Cerebellar cortex (tissue), 1 donor: Measurements from ENCODE around the gene RNPS1.

ENCODE experiments used
- DNase-seq: peaks from one replicate; pipeline ENCODE4 v3.0.0-alpha.2; 2015; ENCODE audit warnings: low spot score

RNPS1 gene

DNA sequence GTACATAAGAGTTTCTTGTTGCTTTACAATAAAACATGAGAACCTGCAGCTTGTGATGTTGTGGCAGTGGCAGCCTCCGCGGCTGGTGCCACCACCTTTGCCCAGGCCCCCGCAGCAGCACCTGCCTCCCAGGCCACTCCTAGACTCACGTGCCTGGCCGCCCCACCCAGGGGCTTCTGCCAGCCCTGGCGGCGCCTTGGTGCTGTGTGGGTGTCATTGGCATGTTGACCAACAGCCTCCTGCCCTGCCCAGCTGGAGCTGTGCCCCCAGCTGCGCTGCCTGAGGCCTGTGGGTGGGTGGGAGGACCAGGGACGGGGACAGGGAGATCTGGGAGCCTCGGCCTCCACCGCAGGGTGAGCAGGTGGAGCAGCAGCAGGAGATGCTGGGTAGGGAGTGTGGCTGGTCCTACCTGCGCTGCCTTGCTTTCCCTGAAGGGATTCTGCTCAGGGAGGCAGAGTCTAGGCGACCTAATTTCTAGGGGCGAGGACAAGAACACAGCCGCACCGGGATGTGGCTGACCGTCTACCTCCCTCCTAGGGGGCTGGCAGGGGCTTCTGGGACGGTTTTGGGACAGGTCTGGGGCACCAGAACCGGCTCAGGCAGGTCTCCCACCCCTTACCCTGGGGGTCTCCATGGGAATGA is 32.1 kb downstream of the RNPS1 start:
- DNase-seq = peak; percentile 27

DNA sequence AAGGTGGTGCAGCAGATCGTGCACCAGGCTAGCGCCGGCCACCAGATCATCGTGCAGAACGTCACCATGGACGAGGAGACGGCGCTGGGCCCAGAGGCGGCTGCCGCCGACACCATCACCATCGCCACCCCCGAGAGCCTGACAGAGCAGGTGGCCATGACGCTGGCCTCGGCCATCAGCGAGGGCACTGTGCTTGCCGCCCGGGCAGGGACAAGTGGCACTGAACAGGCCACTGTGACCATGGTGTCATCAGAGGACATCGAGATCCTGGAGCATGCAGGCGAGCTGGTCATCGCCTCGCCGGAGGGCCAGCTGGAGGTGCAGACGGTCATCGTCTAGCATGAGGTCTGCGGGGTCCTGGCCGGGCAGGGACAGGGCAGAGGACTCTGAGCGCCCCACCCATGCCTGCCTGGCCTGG is 32.7 kb downstream of the RNPS1 start:
- no peak for DNase-seq

DNA sequence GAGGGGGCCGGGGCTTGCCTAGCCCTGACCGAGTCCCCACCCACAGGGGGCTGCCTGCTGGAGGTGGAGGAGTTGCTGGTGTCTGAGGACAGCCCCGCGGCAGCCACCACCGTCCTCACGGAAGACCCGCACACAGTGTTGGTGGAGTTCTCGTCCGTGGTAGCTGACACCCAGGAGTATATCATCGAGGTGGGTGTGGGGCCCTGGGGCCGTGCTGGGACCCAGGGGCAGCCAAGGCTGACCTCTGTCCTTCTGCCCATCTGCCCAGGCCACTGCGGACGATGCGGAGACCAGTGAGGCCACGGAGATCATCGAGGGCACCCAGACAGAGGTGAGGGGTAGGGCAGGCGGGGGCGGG is 33.1 kb downstream of the RNPS1 start:
- no peak for DNase-seq

DNA sequence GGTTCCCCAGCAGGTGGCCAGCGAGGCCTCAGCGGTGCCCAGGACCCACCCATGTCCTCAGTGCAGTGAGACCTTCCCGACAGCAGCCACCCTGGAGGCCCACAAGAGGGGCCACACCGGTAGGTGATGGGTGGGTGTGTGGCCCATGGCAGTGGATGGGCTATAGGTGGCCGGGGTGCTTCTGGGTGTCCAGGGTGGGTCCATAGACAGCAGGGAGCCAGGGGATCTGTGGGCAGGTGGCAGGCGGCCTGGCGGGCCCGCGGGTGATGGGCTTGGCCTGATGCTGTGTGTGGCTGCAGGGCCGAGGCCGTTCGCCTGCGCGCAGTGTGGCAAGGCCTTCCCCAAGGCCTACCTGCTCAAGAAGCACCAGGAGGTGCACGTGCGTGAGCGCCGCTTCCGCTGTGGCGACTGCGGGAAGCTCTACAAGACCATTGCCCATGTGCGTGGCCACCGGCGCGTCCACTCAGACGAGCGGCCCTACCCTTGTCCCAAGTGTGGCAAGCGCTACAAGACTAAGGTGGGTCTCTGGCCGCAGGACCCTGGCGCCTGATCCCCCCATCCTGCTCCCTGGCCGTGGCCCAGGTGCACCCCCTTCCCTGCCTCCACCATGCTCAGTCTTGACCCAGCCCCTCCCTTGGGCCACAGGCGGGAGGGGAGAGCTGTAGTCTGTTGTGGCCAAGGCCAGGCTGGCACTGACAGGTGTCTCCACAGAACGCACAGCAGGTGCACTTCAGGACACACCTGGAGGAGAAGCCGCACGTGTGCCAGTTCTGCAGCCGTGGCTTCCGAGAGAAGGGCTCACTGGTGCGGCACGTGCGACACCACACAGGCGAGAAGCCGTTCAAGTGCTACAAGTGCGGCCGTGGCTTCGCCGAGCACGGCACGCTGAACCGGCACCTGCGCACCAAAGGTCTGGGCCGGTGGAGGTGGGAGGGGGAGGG is 33.8 kb downstream of the RNPS1 start:
- DNase-seq = no peak

DNA sequence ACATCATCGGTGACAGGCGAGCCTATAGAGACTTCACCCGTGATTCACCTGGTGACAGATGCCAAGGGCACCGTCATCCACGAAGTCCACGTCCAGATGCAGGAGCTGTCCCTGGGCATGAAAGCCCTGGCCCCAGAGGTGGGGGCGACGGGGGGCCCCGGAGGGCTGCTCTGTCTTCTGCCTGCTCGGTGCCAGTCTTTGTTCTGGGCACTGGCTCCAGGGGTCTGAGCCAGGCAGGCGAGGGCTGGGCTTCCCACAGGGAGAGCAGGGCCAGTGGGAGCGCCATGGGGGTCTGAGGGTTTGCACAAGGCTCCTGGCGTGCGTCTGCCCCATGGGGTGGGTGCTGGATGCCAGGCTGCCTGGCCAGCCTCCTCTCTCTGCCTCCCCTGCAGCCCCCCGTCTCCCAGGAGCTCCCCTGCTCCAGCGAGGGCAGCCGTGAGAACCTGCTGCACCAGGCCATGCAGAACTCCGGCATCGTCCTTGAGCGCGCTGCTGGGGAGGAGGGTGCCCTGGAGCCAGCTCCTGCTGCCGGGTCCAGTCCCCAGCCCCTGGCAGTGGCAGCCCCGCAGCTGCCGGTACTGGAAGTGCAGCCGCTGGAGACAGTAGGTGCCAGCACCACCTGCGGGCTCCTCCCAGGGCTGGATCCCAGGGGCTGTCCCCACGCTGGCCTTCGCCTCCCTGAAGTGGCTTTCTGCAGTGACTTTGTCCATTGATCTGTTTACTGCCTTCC is 34.7 kb downstream of the RNPS1 start:
- no peak for DNase-seq

DNA sequence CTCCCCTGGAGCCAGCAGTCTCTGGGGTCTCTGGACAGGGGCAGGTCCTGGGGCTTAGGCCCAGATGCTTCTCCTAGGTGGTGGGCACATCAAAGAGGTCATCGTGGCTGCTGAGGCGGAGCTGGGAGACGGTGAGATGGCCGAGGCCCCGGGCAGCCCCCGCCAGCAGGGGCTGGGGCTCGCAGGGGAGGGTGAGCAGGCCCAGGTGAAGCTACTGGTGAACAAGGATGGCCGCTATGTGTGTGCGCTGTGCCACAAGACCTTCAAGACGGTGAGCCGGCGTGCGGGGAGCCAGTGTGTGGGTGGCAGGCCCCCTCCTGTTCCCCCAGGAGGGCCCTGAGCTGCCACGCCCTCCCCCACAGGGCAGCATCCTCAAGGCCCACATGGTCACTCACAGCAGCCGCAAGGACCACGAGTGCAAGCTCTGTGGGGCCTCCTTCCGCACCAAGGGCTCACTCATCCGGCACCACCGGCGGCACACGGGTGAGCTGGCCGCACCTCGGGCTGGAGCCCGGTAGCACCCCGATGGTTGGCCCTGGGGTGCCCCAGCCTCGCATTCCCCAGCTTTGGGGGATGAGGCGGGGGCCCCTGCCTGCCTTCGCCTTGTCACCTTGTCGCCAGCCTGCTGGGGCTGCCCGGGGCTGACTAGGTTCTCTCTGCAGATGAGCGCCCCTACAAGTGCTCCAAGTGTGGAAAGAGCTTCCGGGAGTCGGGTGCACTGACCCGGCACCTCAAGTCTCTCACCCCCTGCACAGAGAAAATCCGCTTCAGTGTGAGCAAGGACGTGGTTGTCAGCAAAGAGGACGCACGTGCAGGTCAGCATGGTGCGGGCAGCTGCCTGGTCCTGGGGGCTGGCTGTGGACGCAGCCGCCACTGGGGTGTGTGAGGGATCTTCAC is 35.6 kb downstream of the RNPS1 start:
- no peak for DNase-seq

DNA sequence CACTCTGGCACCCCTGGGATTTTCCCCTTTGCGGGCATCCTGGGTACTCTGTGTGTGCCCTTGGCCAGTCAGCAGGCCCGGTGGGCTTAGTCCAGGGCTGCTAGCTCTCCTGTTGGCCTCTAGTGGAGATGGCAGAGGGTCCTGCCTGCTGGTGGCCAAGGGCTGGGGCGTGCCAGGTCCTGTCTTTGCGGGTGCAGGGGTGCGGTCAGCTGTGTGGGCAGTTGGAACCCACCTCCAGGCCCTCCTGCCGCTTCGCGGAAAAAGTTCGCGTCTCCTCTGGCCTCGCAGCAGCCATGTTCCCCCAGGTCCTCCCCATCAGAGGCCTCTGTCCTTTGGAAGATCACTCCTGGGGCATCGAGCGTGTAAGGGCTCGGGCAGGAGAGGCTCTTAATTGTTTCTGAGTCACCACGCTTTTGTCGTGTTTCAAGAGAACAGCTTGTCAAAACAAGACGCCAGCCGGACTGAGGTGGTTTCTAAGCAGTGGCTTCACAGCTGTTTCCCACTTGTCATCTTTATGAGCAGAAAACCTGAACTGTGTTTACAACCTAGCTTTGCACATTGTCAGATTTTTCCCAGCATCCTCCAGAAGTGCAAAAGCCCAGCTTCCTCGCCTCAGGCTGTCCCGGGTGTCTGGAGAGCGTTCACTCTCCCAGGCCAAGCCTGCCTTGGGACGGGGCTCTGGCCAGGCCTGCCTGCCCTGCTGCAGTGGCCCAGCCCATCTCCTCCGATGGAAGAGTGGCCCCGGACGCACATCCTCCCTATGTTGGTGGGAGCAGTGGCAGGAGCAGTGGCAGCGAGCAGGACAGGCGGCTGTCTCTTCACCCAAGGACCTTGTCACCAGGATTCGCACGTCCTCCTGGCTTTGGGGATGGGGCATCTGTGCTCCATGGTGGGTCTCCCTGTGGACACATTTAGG is 36.7 kb downstream of the RNPS1 start:
- DNase-seq = no peak

DNA sequence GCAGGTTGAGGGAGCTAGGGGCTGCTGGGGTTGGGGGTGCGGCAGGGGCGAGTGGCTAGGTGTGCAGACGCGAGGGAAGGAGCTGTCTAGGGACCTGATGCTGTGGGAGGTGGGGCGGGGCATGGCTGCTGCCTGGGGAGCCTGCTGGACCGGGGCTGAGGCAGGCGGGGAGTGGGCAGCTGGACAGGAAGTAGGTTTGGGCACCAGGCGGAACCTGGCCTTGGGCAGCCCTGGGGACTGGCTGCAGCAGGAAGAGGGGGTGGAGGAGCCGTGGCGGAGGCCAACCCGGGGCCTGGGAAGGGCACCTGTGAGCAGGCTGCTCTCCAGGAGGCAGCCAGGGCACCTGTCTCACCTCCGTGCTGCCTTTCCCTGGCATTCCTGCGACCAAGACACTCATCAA is 37.5 kb downstream of the RNPS1 start:
- no peak for DNase-seq

DNA sequence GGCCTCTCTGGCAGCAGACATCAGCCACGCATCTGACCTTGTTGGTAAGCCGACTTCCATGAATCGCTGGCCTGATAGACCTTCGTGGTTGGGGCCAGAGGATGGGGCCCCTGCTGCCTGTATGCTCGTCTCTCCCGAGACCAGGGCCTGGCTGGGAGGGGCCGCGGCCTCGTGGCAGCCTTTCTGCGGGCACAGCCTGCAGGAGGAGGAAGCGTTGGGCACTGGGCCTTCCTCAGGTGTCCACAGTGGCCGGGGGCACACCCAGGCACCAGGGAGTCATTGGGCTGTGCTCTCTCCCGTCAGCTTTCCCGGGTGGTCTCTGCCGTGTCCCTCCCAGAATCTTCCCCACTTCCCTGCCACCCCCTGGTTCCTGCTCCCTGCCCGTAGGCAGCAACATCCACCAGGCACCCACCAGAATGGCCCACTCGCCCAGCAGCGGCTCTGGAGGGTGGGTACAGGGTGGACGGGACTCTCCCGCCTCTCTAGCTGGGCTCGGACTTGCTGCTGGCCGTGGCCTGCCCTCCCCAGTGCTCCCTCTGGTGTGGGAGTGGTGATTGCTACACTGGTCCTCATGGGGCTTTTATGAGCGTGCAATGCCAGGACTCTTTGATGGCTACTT is 38.2 kb downstream of the RNPS1 start:
- DNase-seq = no peak

DNA sequence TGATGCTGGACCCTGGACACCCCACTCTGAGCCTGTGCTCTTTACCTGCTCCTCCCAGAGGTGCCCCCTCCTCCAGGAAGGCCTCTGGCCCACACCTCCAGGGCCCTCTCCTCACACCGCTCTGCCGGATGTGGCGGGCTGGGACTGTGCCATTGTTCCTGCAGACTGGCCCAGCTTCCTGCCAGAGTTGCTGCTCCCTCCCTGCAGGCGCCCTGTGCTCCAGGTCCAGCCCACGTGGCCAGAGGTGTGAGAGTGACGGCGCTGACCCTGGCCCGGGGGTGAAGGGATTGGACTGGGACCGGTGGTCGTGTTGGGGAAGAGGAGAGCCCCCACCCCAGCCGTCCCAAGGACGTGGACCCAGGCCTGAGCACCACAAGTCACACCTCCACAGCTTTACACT is 38.8 kb downstream of the RNPS1 start:
- no peak for DNase-seq

DNA sequence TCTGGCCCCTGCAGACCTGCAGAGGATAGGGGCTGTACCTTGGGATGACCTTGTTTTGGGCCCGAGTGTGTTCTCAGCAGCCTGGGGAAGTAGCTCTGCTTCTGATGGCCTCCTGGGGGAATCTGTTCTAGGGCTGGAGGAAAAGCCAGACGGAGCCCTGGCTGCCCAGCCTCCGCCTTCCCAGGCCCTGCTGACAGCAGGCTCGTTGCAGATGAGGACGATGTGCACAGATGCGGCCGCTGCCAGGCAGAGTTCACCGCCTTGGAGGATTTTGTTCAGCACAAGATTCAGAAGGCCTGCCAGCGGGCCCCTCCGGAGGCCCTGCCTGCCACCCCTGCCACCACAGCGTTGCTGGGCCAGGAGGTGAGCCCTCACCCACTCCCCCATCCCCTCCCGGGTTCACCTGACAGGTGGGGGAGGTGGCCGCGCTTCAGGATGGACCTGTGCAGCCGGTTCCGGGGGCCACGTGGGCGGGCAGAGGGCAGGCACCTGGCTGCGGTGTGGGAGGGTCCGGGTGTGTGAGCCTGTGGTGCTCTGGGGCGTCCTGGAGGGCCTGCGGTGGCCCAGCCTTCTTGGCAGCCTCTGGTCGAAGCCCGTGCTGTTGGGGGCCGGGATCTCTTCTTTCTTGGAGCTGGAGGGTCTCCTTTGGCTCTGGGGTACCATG is 39.6 kb downstream of the RNPS1 start:
- no peak for DNase-seq

DNA sequence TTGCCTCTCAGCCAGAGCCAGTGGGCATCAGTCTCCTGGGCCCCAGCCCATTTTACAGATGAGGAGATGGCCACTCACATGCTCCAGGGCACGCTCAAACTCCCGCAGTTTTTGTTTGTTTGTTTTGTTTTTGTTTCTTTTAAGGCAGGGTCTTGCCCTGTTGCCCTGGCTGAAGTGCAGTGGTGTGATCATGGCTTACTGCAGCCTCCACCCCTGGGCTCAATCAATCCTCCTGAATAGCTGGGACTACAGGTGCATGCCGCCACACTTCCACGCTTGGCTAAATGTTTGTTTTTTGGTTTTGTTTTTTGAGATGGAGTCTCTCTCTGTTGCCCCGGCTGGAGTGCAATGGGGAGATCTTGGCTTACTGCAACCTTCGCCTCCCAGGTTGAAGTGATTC is 41.0 kb downstream of the RNPS1 start:
- DNase-seq = no peak

DNA sequence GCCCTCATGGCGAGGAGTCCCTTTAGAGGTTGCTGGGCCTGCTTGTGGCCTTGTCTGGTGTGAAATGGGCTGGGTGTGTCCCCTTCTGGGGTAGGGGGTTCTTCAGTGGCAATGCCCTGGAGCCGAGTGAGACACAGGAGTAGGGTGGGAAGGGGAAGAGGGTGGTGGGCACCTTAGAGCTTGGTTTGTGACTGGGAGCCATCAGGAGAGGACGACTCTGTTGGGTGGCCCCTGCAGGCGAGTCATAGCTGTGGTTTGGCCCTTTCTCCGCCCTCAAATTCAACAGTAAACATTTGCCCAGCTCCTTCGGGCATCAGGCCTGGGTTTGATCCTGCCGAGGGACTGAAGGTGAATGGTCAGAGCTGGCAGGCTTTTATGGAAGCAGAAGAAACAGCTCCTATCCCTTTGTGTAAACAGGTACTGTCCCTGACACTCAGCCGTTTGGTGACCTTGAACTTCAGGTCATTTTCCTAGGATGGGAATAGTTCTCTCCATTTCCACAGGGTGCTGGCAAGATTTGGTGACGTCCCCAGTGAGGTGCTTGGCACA is 41.6 kb downstream of the RNPS1 start:
- DNase-seq = no peak

DNA sequence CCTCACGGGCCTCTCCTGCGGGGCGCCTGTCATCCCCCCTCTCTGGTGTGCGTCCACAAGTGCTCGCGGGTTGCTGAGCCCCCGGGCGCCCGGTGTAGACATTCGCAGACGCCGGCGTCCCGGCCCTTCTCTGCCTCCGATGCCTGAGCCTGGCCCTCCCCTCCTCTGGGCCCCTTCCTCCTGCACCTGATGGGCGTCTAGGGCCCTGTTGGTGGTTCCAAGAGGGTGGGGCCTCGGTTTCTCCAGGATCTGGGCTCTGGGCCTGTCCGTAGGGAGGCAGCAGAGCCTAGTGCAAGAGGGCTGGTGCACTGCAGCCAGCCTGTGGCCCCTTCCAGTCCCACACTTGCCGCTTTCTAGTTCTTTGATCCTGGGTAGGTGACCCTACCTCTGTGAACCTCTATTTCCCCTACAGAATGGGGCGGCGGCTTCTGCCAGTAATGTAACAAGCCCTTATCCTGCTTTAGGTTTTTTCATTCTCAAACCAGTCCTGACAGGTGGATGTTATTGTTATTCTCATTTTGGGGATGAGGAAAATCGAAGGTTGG is 43.9 kb downstream of the RNPS1 start:
- DNase-seq = peak; percentile 48

DNA sequence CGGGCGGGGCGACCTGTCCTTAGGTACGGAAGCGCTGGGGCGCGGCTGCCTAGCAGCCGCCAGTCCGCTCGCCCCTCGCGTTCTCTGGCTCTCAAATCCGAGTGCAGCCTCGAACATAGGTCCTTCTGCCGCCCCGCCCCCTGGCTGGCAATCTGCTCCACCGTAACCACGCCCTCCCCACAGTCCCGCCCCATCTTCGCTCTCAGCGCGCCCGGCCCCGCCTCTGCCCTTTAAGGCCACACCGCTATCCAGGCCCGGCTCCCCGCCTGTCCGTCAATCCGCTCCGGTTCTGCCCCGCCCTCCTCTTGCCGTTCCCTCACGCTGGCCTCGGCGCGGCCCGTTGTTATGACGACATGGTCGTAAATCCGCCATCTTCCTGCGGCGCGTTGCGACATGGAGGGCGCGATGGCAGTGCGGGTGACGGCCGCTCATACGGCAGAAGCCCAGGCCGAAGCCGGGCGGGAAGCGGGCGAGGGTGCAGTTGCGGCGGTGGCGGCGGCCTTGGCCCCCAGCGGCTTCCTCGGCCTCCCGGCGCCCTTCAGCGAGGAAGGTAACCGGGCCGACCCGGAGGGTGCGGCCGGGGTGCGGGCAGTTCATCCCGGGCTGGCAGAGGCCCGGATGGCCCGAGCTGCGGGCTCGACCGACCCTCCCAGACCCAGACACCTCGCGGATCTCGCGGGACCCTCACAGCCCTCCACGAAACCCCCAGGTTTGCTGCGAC is 44.5 kb downstream of the RNPS1 start, which contains the start of gene E4F1:
Gene E4F1, plus strand, starts transcription at position 371 of the 721 bp plus-strand sequence. Its CDS starts 23 bp downstream, at position 394.
- peak; percentile 99 for DNase-seq

DNA sequence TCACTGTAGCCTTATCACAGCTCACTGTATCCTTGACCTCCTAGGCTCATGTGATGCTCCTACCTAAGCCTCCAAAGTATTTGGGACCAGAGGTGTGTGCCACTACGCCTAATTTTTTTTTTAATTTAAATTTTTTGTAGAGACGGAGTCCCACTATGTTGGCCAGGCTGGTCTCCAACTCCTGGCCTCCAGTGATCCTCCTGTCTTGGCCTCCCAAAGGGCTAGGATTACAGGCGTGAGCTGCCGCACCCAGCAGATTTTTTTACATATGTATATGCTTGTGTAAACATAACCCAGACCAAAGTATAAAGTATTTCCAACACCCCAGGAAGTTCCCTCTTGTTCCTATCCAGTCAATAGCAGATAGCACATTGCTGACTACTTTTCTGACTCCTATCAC is 51.6 kb downstream of the RNPS1 start:
- DNase-seq = no peak

DNA sequence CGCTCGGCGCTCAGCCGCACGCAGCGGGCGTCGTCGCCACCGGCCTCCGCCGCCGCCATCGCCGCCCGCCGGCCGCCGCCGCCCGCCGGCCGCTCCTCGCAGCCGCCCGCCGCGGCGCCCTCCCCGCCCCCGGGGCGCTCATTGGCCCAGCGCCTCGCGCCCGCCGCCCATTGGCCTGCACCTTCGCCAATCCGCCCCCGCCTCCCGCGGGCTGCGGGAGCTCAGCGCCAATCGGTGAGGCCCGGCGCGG is 53.3 kb downstream of the RNPS1 start, which contains the start of gene PGP:
Gene PGP, minus strand, starts transcription at position 122 of the 250 bp plus-strand sequence. Its CDS starts 63 bp downstream, at position 59.
- DNase-seq = no peak
